ENCODE results near the gene LY9. TPM values are rescaled to one million over a fixed set of nuclear protein-coding genes. Genes with fewer than 3 reads are reported as not detected.
A peak's percentile ranks its signal among the peaks of the same experiment; 100 is the strongest.

The LY9 gene, protein sequence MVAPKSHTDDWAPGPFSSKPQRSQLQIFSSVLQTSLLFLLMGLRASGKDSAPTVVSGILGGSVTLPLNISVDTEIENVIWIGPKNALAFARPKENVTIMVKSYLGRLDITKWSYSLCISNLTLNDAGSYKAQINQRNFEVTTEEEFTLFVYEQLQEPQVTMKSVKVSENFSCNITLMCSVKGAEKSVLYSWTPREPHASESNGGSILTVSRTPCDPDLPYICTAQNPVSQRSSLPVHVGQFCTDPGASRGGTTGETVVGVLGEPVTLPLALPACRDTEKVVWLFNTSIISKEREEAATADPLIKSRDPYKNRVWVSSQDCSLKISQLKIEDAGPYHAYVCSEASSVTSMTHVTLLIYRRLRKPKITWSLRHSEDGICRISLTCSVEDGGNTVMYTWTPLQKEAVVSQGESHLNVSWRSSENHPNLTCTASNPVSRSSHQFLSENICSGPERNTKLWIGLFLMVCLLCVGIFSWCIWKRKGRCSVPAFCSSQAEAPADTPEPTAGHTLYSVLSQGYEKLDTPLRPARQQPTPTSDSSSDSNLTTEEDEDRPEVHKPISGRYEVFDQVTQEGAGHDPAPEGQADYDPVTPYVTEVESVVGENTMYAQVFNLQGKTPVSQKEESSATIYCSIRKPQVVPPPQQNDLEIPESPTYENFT
- total RNA-seq, result 1 to 10 TPM in 1 of 2 donors, under 1 TPM in 1; 0.46 to 1.7 TPM

DNA sequence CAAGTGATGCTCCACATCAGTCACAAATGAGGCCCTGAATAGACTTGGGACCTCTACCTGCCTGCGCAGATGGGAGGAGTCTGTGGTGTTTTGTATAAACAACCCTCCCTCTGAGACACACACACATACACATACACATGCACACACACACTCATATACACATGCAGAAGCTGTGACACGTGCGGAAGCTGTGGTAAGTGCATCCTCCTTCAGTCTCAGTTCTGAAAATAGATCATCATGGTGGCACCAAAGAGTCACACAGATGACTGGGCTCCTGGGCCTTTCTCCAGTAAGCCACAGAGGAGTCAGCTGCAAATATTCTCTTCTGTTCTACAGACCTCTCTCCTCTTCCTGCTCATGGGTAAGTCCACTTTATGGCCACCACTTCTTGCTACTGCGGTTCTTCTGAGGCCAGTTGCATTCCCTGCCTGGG, at the start of gene LY9:
TSS of gene LY9 (plus strand) at position 224 of the 433 bp plus-strand sequence. CDS start at position 238, 14 bp downstream.
- H3K27ac ChIP-seq, result no peak within 1 kb of the TSS
- intact Hi-C loops (cut with DNase I), result no loop called here

DNA sequence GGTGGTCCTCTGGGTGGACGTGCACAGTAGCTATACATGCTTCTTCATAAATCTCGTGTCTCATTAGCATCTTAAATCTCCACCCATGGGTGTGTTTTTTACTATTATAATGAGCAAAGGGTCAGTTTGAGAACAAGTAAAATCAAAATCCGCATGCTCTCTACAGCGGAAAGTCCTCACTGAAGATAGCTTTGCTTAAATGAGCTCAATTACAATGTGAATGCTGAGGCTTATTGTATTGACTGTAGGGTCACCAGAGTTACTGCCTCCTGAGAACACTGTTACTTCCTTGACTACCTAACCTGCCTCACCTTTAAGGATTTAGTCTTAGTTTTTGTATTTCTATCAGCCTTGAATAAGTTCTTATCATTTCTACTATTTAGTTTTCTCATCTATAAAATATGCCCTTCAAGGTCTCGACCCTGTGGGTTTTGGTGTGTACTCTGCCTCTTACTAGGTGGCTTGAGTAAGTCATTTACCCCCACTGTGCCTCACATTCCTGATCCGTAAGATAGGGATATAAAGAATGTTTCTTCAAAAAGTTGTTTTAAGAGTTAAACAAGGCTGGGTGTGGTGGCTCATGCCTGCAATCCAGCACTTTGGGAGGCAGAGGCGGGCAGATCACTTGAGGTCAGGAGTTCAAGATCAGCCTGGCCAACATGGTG, 49.0 kb upstream of the LY9 start:
- Histone ChIP-seq H3K4me1 (replicated peaks) (no peaks in the 10 kb centered on the region), H3K27me3 (replicated peaks; ENCODE audit: insufficient read depth) (no peaks in the 10 kb centered on the region), H3K4me3 (no peak overlapping the region), H3K36me3 (no peaks in the 10 kb centered on the region), H3K9me3 (no peaks in the 10 kb centered on the region), H3K27ac (no peak overlapping the region)
- intact Hi-C loops (cut with DNase I), result no loop called here
- TF ChIP-seq, protein P1, sequence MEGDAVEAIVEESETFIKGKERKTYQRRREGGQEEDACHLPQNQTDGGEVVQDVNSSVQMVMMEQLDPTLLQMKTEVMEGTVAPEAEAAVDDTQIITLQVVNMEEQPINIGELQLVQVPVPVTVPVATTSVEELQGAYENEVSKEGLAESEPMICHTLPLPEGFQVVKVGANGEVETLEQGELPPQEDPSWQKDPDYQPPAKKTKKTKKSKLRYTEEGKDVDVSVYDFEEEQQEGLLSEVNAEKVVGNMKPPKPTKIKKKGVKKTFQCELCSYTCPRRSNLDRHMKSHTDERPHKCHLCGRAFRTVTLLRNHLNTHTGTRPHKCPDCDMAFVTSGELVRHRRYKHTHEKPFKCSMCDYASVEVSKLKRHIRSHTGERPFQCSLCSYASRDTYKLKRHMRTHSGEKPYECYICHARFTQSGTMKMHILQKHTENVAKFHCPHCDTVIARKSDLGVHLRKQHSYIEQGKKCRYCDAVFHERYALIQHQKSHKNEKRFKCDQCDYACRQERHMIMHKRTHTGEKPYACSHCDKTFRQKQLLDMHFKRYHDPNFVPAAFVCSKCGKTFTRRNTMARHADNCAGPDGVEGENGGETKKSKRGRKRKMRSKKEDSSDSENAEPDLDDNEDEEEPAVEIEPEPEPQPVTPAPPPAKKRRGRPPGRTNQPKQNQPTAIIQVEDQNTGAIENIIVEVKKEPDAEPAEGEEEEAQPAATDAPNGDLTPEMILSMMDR (IDR thresholded peaks at IDR 0.05), result no peak
- TF ChIP-seq POLR2AphosphoS5 (IDR thresholded peaks at IDR 0.05), result no peak
- TF ChIP-seq POLR2A (IDR thresholded peaks at IDR 0.05), result no peak
- no peak for DNase-seq (ENCODE audit: low spot score)
- 79% methylated on average over 7 of the region's 7 CpGs for WGBS

More for the DNA sequence above, at the start of gene LY9:
- H3K4me3 ChIP-seq, result no peak within 1 kb of the TSS
- H3K36me3 ChIP-seq, result no peaks in the 10 kb centered on the region
- no peak for DNase-seq (ENCODE audit: low spot score)
- H3K9me3 ChIP-seq, result no peaks in the 10 kb centered on the region
- WGBS, result 73% methylated on average over 4 of the region's 4 CpGs
- peak; percentile 33 for TF ChIP-seq POLR2AphosphoS5 (IDR thresholded peaks at IDR 0.05)
- TF ChIP-seq, protein P1 (IDR thresholded peaks at IDR 0.05), result no peak
- H3K27me3 ChIP-seq (replicated peaks; ENCODE audit: insufficient read depth), result no peaks in the 10 kb centered on the region
- no peaks in the 10 kb centered on the region for H3K4me1 ChIP-seq (replicated peaks)

DNA sequence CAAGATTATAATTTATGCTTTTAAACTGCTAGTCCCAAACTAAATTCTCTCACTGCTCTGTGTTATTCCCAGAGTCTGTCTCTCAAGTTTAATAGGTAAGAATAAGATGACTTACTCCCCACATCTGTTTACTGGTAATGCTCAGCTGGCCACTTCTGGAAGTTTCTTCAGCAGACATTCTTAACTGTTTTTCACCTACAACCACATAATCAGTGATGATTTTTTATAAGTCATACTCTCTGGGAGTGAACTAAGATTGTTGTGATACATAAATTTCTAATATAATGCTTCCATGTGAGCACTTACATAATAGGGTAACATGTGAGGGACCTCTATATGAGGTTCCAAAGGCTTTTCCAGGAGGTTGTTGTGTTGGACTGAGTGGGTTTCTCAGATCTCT, 48.3 kb upstream of the LY9 start:
- intact Hi-C loops (cut with DNase I), result no loop called here
- Histone ChIP-seq H3K36me3 (no peaks in the 10 kb centered on the region), H3K4me3 (no peak overlapping the region)

DNA sequence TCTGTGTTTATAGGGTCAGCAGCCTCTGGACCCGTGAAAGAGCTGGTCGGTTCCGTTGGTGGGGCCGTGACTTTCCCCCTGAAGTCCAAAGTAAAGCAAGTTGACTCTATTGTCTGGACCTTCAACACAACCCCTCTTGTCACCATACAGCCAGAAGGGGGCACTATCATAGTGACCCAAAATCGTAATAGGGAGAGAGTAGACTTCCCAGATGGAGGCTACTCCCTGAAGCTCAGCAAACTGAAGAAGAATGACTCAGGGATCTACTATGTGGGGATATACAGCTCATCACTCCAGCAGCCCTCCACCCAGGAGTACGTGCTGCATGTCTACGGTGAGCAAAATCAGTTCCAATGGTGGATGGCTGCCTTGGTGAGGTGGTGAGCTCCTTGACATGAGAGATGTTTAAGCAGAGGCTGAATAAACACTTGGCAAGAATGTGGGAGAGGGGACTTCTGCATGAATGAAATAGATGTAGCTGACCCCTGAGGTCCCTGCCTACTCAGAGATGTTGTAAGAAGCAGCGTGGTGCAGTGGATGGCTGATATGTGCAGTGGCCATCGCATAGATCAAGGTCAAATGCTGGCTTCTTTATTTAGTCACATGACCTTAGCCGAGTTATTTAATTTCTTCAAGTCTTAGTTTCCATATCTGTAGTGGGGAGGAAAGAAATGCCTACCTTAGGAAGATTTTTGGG, 47.6 kb upstream of the LY9 start:
- WGBS, result 87% methylated on average over 10 of the region's 10 CpGs
- DNase-seq (ENCODE audit: low spot score), result no peak
- H3K9me3 ChIP-seq, result no peaks in the 10 kb centered on the region
- intact Hi-C loops (cut with DNase I), result no loop called here
- no peaks in the 10 kb centered on the region for H3K27me3 ChIP-seq (replicated peaks; ENCODE audit: insufficient read depth)
- H3K27ac ChIP-seq, result no peak overlapping the region
- TF ChIP-seq, protein P1 (IDR thresholded peaks at IDR 0.05), result no peak
- no peak for TF ChIP-seq POLR2AphosphoS5 (IDR thresholded peaks at IDR 0.05)
- no peak for TF ChIP-seq POLR2A (IDR thresholded peaks at IDR 0.05)
- H3K4me3 ChIP-seq, result no peak overlapping the region
- H3K36me3 ChIP-seq, result no peaks in the 10 kb centered on the region
- no peaks in the 10 kb centered on the region for H3K4me1 ChIP-seq (replicated peaks)

More for the DNA sequence above, 48.3 kb upstream of the LY9 start:
- Histone ChIP-seq H3K4me1 (replicated peaks) (no peaks in the 10 kb centered on the region), H3K9me3 (no peaks in the 10 kb centered on the region), H3K27me3 (replicated peaks; ENCODE audit: insufficient read depth) (no peaks in the 10 kb centered on the region), H3K27ac (no peak overlapping the region)
- TF ChIP-seq, protein P1 (IDR thresholded peaks at IDR 0.05), result no peak
- no peak for TF ChIP-seq POLR2A (IDR thresholded peaks at IDR 0.05)
- no peak for TF ChIP-seq POLR2AphosphoS5 (IDR thresholded peaks at IDR 0.05)
- DNase-seq (ENCODE audit: low spot score), result no peak

All from prostate gland (tissue), 2 donors.